H1 (cell line): ENCODE measurements around the gene PSME1. TPM values are rescaled to one million over a fixed set of nuclear protein-coding genes. Genes with fewer than 3 reads are reported as not detected.

Experiments used
- BRCA1 ChIP-seq: IDR thresholded peaks from 2 replicates; pipeline ENCODE4 v1.6.1; 2012; ENCODE audit warnings: low read depth, low read length, improper control_type of control experiment
- CHD7 ChIP-seq: fragments of 300-600 bp; sonication (generic); IDR thresholded peaks from 2 replicates; pipeline ENCODE4 v1.7.1; 2012; ENCODE audit warnings: low read length, moderate library complexity, mild to moderate bottlenecking, inconsistent platforms; ENCODE audit not compliant: insufficient replicate concordance
- MAX ChIP-seq: IDR thresholded peaks from 2 replicates; pipeline ENCODE4 v1.6.1; 2012; ENCODE audit warnings: inconsistent platforms
- RBBP5 ChIP-seq: IDR thresholded peaks from 2 replicates; pipeline ENCODE4 v1.7.1; 2012; ENCODE audit warnings: low read depth, mild to moderate bottlenecking, inconsistent platforms, low read length, moderate library complexity, borderline replicate concordance
- RNF2 ChIP-seq: fragments of 200-900, 300-1000 bp; sonication (generic); IDR thresholded peaks from 2 replicates; pipeline ENCODE4 v1.7.1; 2016; ENCODE audit warnings: borderline replicate concordance, low read depth, mild to moderate bottlenecking, antibody characterized with exemption, low read length; ENCODE audit not compliant: poor library complexity, severe bottlenecking; ENCODE audit errors: missing control alignments
- TAF1 ChIP-seq: IDR thresholded peaks from 2 replicates; pipeline ENCODE4 v1.6.1; 2011; ENCODE audit warnings: mild to moderate bottlenecking, low read depth, low read length
- polyA plus RNA-seq, 7 experiments: library from polyadenylated mRNA; depleted of rRNA in 3 of 7; stranded (reverse) in 5 of 7; unstranded in 2 of 7; fragments of >200 nt in 5 of 7; fragments of 200-250 nt in 2 of 7; gene quantifications; 1 replicate in 5 of 7; 2 replicates in 1 of 7; 4 replicates in 1 of 7; pipeline versions ENCODE4 v1.2.1 to v1.2.3, GENCODE V29; 2011 to 2013; ENCODE audit warnings: missing spikeins in 2 of 7, mixed read lengths in 2 of 7
- total RNA-seq: library from RNA; stranded (reverse); fragmentation: NEBNext Ultra II Directional; extraction: Animal tissue kit (Norgen Biotek cat#: 25700); gene quantifications from 2 replicates; pipeline ENCODE4 v1.2.1, GENCODE V29; 2021

Gene PSME1
- total and polyA plus RNA-seq, 2 of the 8 experiments (the other 6 are each of a cell fraction or from before 2014, with no cell fraction given): 74.9 to 85.9 TPM

- no peak for TF ChIP-seq CHD7
- no peak for TF ChIP-seq RBBP5
- no peak for TF ChIP-seq BRCA1
- no peak for TF ChIP-seq MAX
- no peak for TF ChIP-seq TAF1
- no peak for TF ChIP-seq RNF2
Observed at GRCh38 chr14:24096545-24097181, 39.3 kb upstream of the PSME1 start (continued).
